Fibroblast of the aortic adventitia (primary cell): Measurements from ENCODE around the gene CACNA1H. TPM values are rescaled to one million over a fixed set of nuclear protein-coding genes. Genes with fewer than 3 reads are reported as not detected.

Experiments used
- DNase-seq: peaks from one replicate; pipeline ENCODE4 v3.0.0-alpha.2; 2010; ENCODE audit warnings: low read depth
- H3K4me3 ChIP-seq: 2 replicates; pipeline ENCODE4 v1.5.1; 2011; ENCODE audit warnings: low read depth, mild to moderate bottlenecking, control low read depth, low read length, moderate library complexity
- CTCF ChIP-seq: IDR thresholded peaks from 2 replicates; pipeline ENCODE4 v1.5.1; 2011; ENCODE audit warnings: mild to moderate bottlenecking, low read length, control low read depth, inconsistent platforms; ENCODE audit not compliant: insufficient read depth
- total RNA-seq: library from RNA; depleted of rRNA; stranded (reverse); fragments of >200 nt; gene quantifications from 2 replicates; pipeline ENCODE4 v1.2.3, GENCODE V29; 2012; ENCODE audit warnings: low replicate concordance

The CACNA1H gene
- total RNA-seq, 1 donor, result not detected

- DNase-seq, result no peak
- TF ChIP-seq CTCF, result no peak
- H3K4me3 ChIP-seq, result no peak overlapping the region
Measured at GRCh38 chr16:1126044-1126443, 26.9 kb upstream of the CACNA1H start.

GRCh38 chr16:1126586-1126985 is 26.3 kb upstream of the CACNA1H start:
- TF ChIP-seq CTCF, result no peak
- no peak overlapping the region for H3K4me3 ChIP-seq

GRCh38 chr16:1127101-1127500 is 25.8 kb upstream of the CACNA1H start:
- no peak for DNase-seq
- no peak overlapping the region for H3K4me3 ChIP-seq
- no peak for TF ChIP-seq CTCF

More at GRCh38 chr16:1126586-1126985, 26.3 kb upstream of the CACNA1H start:
- DNase-seq, result no peak

GRCh38 chr16:1127971-1128715 is 24.8 kb upstream of the CACNA1H start:
- no peak for TF ChIP-seq CTCF
- no peak for DNase-seq
- H3K4me3 ChIP-seq, result no peak overlapping the region

GRCh38 chr16:1129106-1129960 is 23.6 kb upstream of the CACNA1H start:
- TF ChIP-seq CTCF, result no peak
- H3K4me3 ChIP-seq, result no peak overlapping the region

GRCh38 chr16:1130382-1130781 is 22.5 kb upstream of the CACNA1H start:
- H3K4me3 ChIP-seq, result no peak overlapping the region
- no peak for TF ChIP-seq CTCF
- no peak for DNase-seq

More at GRCh38 chr16:1129106-1129960, 23.6 kb upstream of the CACNA1H start:
- DNase-seq, result no peak
